MM.1S (cell line): ENCODE results near the gene GPX4.

Source experiments
- DNase-seq: peaks from one replicate; pipeline ENCODE4 v3.0.0-alpha.2; 2015
- H2AFZ ChIP-seq: fragments of 300-600 bp; sonication (generic); 2 replicates; pipeline ENCODE4 v1.6.0; 2016; ENCODE audit warnings: antibody characterized with exemption, low read length
- H3F3A ChIP-seq: fragments of 300-600 bp; sonication (generic); 2 replicates; pipeline ENCODE4 v1.6.1; 2016; ENCODE audit warnings: mild to moderate bottlenecking, antibody characterized with exemption, low read length, moderate library complexity, mixed read lengths; ENCODE audit not compliant: insufficient read depth
- H3K27ac ChIP-seq: fragments of 300-600 bp; sonication (generic); 2 replicates; pipeline ENCODE4 v1.5.1; 2016; ENCODE audit warnings: mild to moderate bottlenecking, low read length
- H3K27me3 ChIP-seq: fragments of 300-600 bp; sonication (generic); replicated peaks from 2 replicates; pipeline ENCODE4 v1.6.0; 2016; ENCODE audit warnings: low read length; ENCODE audit not compliant: insufficient read depth
- H3K36me3 ChIP-seq: fragments of 300-600 bp; sonication (generic); replicated peaks from 2 replicates; pipeline ENCODE4 v1.6.1; 2016; ENCODE audit warnings: mild to moderate bottlenecking, low read length, mixed read lengths; ENCODE audit not compliant: insufficient read depth
- H3K4me1 ChIP-seq: fragments of 300-600 bp; sonication (generic); 2 replicates; pipeline ENCODE4 v1.6.1; 2016; ENCODE audit warnings: low read length, mixed read lengths
- H3K4me2 ChIP-seq: fragments of 300-600 bp; sonication (generic); 2 replicates; pipeline ENCODE4 v1.6.0; 2016; ENCODE audit warnings: low read depth, low read length
- H3K4me3 ChIP-seq: fragments of 300-600 bp; sonication (generic); 2 replicates; pipeline ENCODE4 v1.5.1; 2016; ENCODE audit warnings: low read length, mixed read lengths
- H3K79me2 ChIP-seq: fragments of 300-600 bp; sonication (generic); 2 replicates; pipeline ENCODE4 v1.6.1; 2016; ENCODE audit warnings: mixed run types, low read length, mixed read lengths
- H3K9ac ChIP-seq: fragments of 300-600 bp; sonication (generic); 2 replicates; pipeline ENCODE4 v1.6.1; 2016; ENCODE audit warnings: low read length, mixed read lengths
- H3K9me2 ChIP-seq: fragments of 300-600 bp; sonication (generic); replicated peaks from 2 replicates; pipeline ENCODE4 v1.6.1; 2016; ENCODE audit warnings: mild to moderate bottlenecking, low read length, mixed read lengths; ENCODE audit not compliant: insufficient read depth
- H3K9me3 ChIP-seq: fragments of 300-600 bp; sonication (generic); replicated peaks from 2 replicates; pipeline ENCODE4 v1.6.1; 2016; ENCODE audit warnings: mild to moderate bottlenecking, low read length, mixed read lengths; ENCODE audit not compliant: insufficient read depth
- H4K20me1 ChIP-seq: fragments of 300-600 bp; sonication (generic); 2 replicates; pipeline ENCODE4 v1.6.1; 2016; ENCODE audit warnings: mild to moderate bottlenecking, low read length, moderate library complexity, mixed read lengths; ENCODE audit not compliant: insufficient read depth
- EZH2 ChIP-seq: fragments of 300-600 bp; sonication (generic); optimal IDR thresholded peaks from 2 replicates; pipeline ENCODE3; 2017; ENCODE audit warnings: low read depth, mild to moderate bottlenecking, antibody characterized with exemption, low read length, mixed read lengths
- EZH2phosphoT487 ChIP-seq: fragments of 300-600 bp; sonication (generic); IDR thresholded peaks from 2 replicates; pipeline ENCODE4 v1.6.1; 2018; ENCODE audit warnings: antibody characterized with exemption, low read length
- TF ChIP-seq, protein P1 (sequence below): fragments of 300-600 bp; sonication (generic); IDR thresholded peaks from 2 replicates; pipeline ENCODE4 v1.5.1; 2016; ENCODE audit warnings: antibody characterized with exemption, low read length, mixed read lengths

The GPX4 gene

DNA sequence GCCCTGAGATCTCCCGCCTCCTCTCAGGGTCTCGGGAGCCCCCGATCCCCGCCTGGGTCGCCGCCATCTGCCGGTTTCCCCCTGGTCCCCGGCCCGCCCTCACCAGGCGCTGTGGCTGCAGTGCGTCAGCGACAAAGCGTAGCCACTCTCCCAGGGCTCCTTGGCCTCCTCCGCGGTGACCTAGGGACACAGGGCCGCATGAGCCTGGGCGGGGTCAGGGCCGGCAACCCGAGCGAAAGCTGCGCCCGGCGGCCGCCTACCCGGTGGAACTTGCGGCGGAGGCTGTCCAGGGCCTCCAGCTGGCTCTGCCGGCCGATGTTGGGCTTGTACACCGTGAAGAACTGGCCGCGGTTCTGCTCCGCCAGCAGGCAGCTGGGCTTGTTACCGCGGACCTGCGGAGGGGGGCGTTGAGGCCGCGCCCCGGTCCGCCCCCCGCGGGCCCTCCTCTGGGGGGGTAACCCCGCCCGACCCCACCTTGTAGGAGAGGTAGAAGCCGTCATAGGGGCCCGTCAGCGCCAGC, 5.3 kb downstream of the GPX4 start:
- Histone ChIP-seq H3K4me1 (no peaks in the 10 kb centered on the region), H4K20me1 (no peaks in the 10 kb centered on the region), H3K27ac (no peak overlapping the region), H3K9ac (no peak overlapping the region), H3K27me3 (no peaks in the 10 kb centered on the region), H3K9me2 (no peaks in the 10 kb centered on the region), H2AFZ (no peak overlapping the region), H3K79me2 (peaks cover 22% of the 10 kb centered on the region), H3K4me2 (no peak overlapping the region), H3K9me3 (no peaks in the 10 kb centered on the region), H3F3A (0 out of 2 replicates have a peak, but pooled peaks cover 4% of the 10 kb centered on the region), H3K4me3 (no peak overlapping the region), H3K36me3 (no peaks in the 10 kb centered on the region)
- TF ChIP-seq EZH2 (no peak), EZH2phosphoT487 (no peak)
- TF ChIP-seq, protein P1, sequence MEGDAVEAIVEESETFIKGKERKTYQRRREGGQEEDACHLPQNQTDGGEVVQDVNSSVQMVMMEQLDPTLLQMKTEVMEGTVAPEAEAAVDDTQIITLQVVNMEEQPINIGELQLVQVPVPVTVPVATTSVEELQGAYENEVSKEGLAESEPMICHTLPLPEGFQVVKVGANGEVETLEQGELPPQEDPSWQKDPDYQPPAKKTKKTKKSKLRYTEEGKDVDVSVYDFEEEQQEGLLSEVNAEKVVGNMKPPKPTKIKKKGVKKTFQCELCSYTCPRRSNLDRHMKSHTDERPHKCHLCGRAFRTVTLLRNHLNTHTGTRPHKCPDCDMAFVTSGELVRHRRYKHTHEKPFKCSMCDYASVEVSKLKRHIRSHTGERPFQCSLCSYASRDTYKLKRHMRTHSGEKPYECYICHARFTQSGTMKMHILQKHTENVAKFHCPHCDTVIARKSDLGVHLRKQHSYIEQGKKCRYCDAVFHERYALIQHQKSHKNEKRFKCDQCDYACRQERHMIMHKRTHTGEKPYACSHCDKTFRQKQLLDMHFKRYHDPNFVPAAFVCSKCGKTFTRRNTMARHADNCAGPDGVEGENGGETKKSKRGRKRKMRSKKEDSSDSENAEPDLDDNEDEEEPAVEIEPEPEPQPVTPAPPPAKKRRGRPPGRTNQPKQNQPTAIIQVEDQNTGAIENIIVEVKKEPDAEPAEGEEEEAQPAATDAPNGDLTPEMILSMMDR, result no peak
- DNase-seq, result no peak

DNA sequence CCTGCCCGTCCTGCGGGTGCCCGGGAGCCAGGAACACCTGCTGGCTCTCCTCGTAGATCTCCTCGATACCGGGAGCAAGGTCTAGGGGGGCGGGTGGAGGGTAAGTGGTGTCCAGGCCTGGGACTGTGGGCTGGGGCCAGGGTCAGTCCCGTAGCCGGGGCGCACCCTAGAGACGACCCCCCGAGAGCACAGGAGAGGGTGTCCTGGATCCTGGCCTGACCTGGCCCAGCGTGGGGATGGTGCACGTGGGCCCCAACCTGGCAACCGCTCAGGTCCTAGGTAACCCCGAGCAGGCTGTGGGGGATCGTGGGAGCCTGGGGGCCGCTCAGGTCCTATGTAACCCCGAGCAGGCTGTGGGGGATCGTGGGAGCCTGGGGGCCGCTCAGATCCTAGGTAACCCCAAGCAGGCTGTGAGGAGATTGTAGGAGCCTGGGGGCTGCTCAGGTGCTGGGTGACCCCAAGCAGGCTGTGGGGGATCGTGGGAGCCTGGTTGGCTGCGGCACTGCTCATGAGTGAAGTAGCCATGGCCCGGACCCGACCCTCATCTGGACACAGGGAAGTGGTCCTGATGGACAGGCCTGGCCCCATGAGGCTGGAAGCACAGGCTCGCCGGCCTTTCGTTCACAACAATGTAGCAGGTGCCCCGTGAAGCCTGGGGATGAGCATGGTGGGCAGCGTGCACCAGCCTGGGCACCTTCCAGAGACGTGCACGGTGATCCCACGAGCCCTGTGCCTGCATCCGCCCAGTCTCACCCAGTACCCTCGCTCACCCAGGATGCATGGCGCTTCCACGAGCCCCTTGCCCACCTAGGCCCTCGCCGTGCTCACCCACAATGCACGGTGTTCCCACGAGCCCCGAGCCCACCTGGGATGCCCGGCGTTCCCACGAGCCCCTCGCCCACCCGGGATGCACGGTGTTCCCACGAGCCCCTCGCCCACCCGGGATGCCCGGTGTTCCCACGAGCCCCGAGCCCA, 6.2 kb downstream of the GPX4 start:
- Histone ChIP-seq H2AFZ (no peak overlapping the region), H3K36me3 (no peaks in the 10 kb centered on the region), H3K9ac (no peak overlapping the region), H3K9me2 (no peaks in the 10 kb centered on the region), H3K4me3 (no peak overlapping the region), H3K9me3 (no peaks in the 10 kb centered on the region), H4K20me1 (no peaks in the 10 kb centered on the region), H3K4me1 (no peaks in the 10 kb centered on the region), H3K27me3 (no peaks in the 10 kb centered on the region), H3K79me2 (peaks cover 19% of the 10 kb centered on the region), H3F3A (0 out of 2 replicates have a peak, but pooled peaks cover 3% of the 10 kb centered on the region), H3K27ac (no peak overlapping the region), H3K4me2 (no peak overlapping the region)
- TF ChIP-seq, protein P1, result no peak
- TF ChIP-seq EZH2 (no peak), EZH2phosphoT487 (no peak)
- DNase-seq, result no peak

DNA sequence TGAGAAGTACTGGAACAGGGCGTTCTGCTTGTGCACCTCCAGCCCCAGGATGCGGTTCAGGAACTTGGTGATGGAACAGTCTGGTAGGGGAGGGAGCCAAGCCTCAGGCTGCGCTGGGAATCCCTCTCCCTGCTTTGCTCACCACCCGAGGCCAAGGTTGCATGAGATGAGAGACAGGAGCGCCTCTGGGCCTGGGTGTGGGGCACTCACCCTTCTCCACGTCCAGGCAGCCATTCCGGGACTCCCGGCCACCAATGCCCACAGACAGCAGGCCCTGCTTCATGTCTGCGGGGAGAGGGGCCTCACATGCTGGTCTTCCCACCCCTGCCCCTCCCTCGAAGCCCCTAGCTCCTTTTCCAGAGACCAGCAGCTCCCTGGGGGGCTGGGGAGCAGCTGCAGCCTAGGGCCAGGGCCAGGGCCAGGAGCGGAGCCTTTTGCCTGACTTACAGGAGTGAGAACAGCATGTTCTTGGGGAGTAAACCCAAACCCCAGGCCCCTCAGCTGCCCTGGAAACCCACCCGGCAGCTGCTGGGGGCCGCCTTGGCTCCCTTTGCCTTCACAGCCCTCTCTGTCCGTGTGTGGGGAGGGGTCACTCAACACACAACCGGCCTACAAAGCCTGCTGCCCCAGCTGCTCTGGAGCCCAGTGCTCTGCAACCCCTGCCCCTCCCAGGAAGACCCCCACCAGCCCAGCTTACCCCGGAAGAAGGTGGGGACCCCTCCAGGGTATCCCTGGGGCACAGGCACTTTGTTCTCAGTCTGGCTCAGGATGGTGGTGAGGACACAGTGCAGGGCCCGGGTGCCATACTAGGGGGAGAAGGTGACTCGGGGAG, 7.2 kb downstream of the GPX4 start:
- Histone ChIP-seq H3K4me2 (no peak overlapping the region), H3F3A (0 out of 2 replicates have a peak, but pooled peaks cover 3% of the 10 kb centered on the region), H2AFZ (no peak overlapping the region), H3K9ac (no peak overlapping the region), H3K4me1 (no peaks in the 10 kb centered on the region), H3K9me2 (no peaks in the 10 kb centered on the region), H3K4me3 (no peak overlapping the region), H4K20me1 (no peaks in the 10 kb centered on the region), H3K79me2 (peaks cover 9% of the 10 kb centered on the region; the same call in 1 of the 2 replicates), H3K27me3 (no peaks in the 10 kb centered on the region), H3K9me3 (no peaks in the 10 kb centered on the region), H3K36me3 (no peaks in the 10 kb centered on the region), H3K27ac (no peak overlapping the region)
- no peak for DNase-seq
- TF ChIP-seq, protein P1, result no peak
- TF ChIP-seq EZH2phosphoT487 (no peak), EZH2 (no peak)
